H9 (cell line): ENCODE data around the gene PYROXD2. TPM values are rescaled to one million over a fixed set of nuclear protein-coding genes. Genes with fewer than 3 reads are reported as not detected.

Experiments
- DNase-seq: peaks from one replicate; pipeline ENCODE4 v3.0.0-alpha.2; 2017
- H2AFZ ChIP-seq: one replicate; pipeline ENCODE4 v1.6.1; 2013; ENCODE audit warnings: mild to moderate bottlenecking, low read length, control low read depth, moderate library complexity
- H2AK5ac ChIP-seq: 2 replicates; pipeline ENCODE4 v1.6.1; 2013; ENCODE audit warnings: low read length, control low read depth, mixed read lengths; ENCODE audit not compliant: insufficient read length
- H2BK120ac ChIP-seq: one replicate; pipeline ENCODE4 v1.6.1; 2013; ENCODE audit warnings: low read depth, mild to moderate bottlenecking, low read length, control low read depth, inconsistent platforms; ENCODE audit not compliant: poor library complexity, severe bottlenecking
- H2BK12ac ChIP-seq: 2 replicates; pipeline ENCODE4 v1.6.1; 2013; ENCODE audit warnings: low read length, control low read depth, mixed read lengths, low read depth; ENCODE audit not compliant: insufficient read length
- H2BK15ac ChIP-seq: 2 replicates; pipeline ENCODE4 v1.6.1; 2013; ENCODE audit warnings: low read depth, low read length, control low read depth
- H2BK20ac ChIP-seq: one replicate; pipeline ENCODE4 v1.6.1; 2013; ENCODE audit warnings: low read depth, mild to moderate bottlenecking, low read length, control low read depth, inconsistent platforms; ENCODE audit not compliant: poor library complexity, severe bottlenecking
- H2BK5ac ChIP-seq: 2 replicates; pipeline ENCODE4 v1.6.1; 2013; ENCODE audit warnings: low read length, control low read depth, mixed read lengths; ENCODE audit not compliant: insufficient read length
- H3K14ac ChIP-seq: 2 replicates; pipeline ENCODE4 v1.6.1; 2013; ENCODE audit warnings: low read length, control low read depth; ENCODE audit not compliant: insufficient read depth
- H3K18ac ChIP-seq: 2 replicates; pipeline ENCODE4 v1.6.1; 2013; ENCODE audit warnings: low read depth, mild to moderate bottlenecking, mixed read lengths, low read length, control low read depth; ENCODE audit not compliant: insufficient read length
- H3K23ac ChIP-seq: 2 replicates; pipeline ENCODE4 v1.6.1; 2013; ENCODE audit warnings: low read length, control low read depth, mixed read lengths, low read depth; ENCODE audit not compliant: insufficient read length
- H3K23me2 ChIP-seq: 2 replicates; pipeline ENCODE4 v1.6.1; 2013; ENCODE audit warnings: low read depth, mild to moderate bottlenecking, mixed read lengths, low read length, control low read depth; ENCODE audit not compliant: insufficient read length, poor library complexity, severe bottlenecking
- H3K27ac ChIP-seq: 2 replicates; pipeline ENCODE4 v1.5.1; 2013; ENCODE audit warnings: low read length, control low read depth, mixed read lengths, low read depth; ENCODE audit not compliant: insufficient read length
- H3K27me3 ChIP-seq: 2 replicates; pipeline ENCODE4 v1.6.1; 2013; ENCODE audit warnings: low read length, control low read depth, inconsistent platforms; ENCODE audit not compliant: insufficient read depth
- H3K4ac ChIP-seq: 2 replicates; pipeline ENCODE4 v1.6.1; 2013; ENCODE audit warnings: low read depth, mild to moderate bottlenecking, control low read depth, inconsistent platforms, low read length, moderate library complexity
- H3K4me1 ChIP-seq: 2 replicates; pipeline ENCODE4 v1.6.1; 2013; ENCODE audit warnings: low read length, control low read depth, inconsistent platforms; ENCODE audit not compliant: insufficient read depth
- H3K4me2 ChIP-seq: 2 replicates; pipeline ENCODE4 v1.6.1; 2013; ENCODE audit warnings: low read length, control low read depth, mixed read lengths; ENCODE audit not compliant: insufficient read length, insufficient read depth
- H3K56ac ChIP-seq: 2 replicates; pipeline ENCODE4 v1.6.1; 2013; ENCODE audit warnings: low read depth, mild to moderate bottlenecking, mixed read lengths, low read length, control low read depth; ENCODE audit not compliant: insufficient read length
- H3K79me1 ChIP-seq: 2 replicates; pipeline ENCODE4 v1.6.1; 2013; ENCODE audit warnings: low read depth, mild to moderate bottlenecking, moderate library complexity, low read length, control low read depth, inconsistent platforms; ENCODE audit not compliant: insufficient read depth, poor library complexity, severe bottlenecking
- H3K79me2 ChIP-seq: 2 replicates; pipeline ENCODE4 v1.6.1; 2013; ENCODE audit warnings: low read length, control low read depth, inconsistent platforms; ENCODE audit not compliant: insufficient read depth
- H3K9ac ChIP-seq: 2 replicates; pipeline ENCODE4 v1.6.1; 2013; ENCODE audit warnings: low read length, control low read depth, mixed read lengths; ENCODE audit not compliant: insufficient read length; ENCODE audit errors: extremely low read depth
- H3K9me3 ChIP-seq: one replicate; pipeline ENCODE4 v1.6.1; 2013; ENCODE audit warnings: low read depth, low read length, inconsistent platforms; ENCODE audit not compliant: control insufficient read depth
- H3T11ph ChIP-seq: one replicate; pipeline ENCODE4 v1.6.1; 2013; ENCODE audit warnings: mild to moderate bottlenecking, low read length, control low read depth, inconsistent platforms
- H4K20me1 ChIP-seq: one replicate; pipeline ENCODE4 v1.6.1; 2013; ENCODE audit not compliant: control insufficient read depth, insufficient read length, insufficient read depth
- H4K5ac ChIP-seq: 2 replicates; pipeline ENCODE4 v1.6.1; 2013; ENCODE audit warnings: low read depth, mild to moderate bottlenecking, mixed read lengths, low read length, control low read depth; ENCODE audit not compliant: insufficient read length
- H4K8ac ChIP-seq: replicated peaks from 2 replicates; pipeline ENCODE4 v1.6.1; 2013; ENCODE audit warnings: low read length, control low read depth, mixed read lengths, low read depth; ENCODE audit not compliant: insufficient read length
- H4K91ac ChIP-seq: 2 replicates; pipeline ENCODE4 v1.6.1; 2013; ENCODE audit warnings: low read depth, mild to moderate bottlenecking, moderate library complexity, mixed read lengths, low read length, control low read depth; ENCODE audit not compliant: insufficient read length
- H3K27ac Mint-ChIP-seq, 3 experiments: 2 replicates in 2 of 3; 3 replicates in 1 of 3; pipeline ENCODE4 v1.8.0; 2020 to 2021; ENCODE audit warnings: mixed read lengths in 3 of 3, mild to moderate bottlenecking in 1 of 3, moderate library complexity in 1 of 3
- H3K27me3 Mint-ChIP-seq: 2 replicates; pipeline ENCODE4 v1.8.0; 2021; ENCODE audit warnings: low read depth, mild to moderate bottlenecking, moderate library complexity, mixed read lengths
- H3K36me3 Mint-ChIP-seq, 3 experiments: 2 replicates in 2 of 3; 3 replicates in 1 of 3; pipeline ENCODE4 v1.8.0; 2020 to 2021; ENCODE audit warnings: low read depth in 3 of 3, mixed read lengths in 3 of 3; ENCODE audit not compliant: insufficient read depth in 1 of 3
- H3K4me1 Mint-ChIP-seq, 2 experiments: 2 replicates each; pipeline ENCODE4 v1.8.0; 2020; ENCODE audit warnings: mixed read lengths in 2 of 2
- H3K4me3 Mint-ChIP-seq, 2 experiments: 2 replicates in 1 of 2; 3 replicates in 1 of 2; pipeline ENCODE4 v1.8.0; 2020 to 2021; ENCODE audit warnings: mild to moderate bottlenecking in 2 of 2, mixed read lengths in 2 of 2, moderate library complexity in 1 of 2
- H3K9me3 Mint-ChIP-seq, 2 experiments: 2 replicates in 1 of 2; 3 replicates in 1 of 2; pipeline ENCODE4 v1.8.0; 2020; ENCODE audit warnings: mild to moderate bottlenecking in 2 of 2, mixed read lengths in 2 of 2, moderate library complexity in 1 of 2
- CTCF ChIP-seq: fragments of 200-600 bp; sonication (generic); conservative IDR thresholded peaks from 3 replicates; pipeline ENCODE4 v1.8.0; 2021; ENCODE audit warnings: antibody characterized with exemption, mild to moderate bottlenecking
- WGBS: extraction: QIAGEN DNeasy Blood & Tissue Kit; methylation state at CpG from one replicate; pipeline ENCODE4 v1.1.7; 2013; ENCODE audit warnings: missing lambda C conversion rate, low lambda C conversion rate, mixed read lengths; ENCODE audit not compliant: insufficient read length; ENCODE audit errors: extremely low coverage; 5-methylcytosine and 5-hydroxymethylcytosine counted together
- total RNA-seq: library from RNA; stranded (reverse); gene quantifications from 2 replicates; pipeline ENCODE4 v1.2.1, GENCODE V29; 2021

Gene PYROXD2
- total RNA-seq, 1 experiment from 2014 or later: 5.3 TPM

- Histone ChIP-seq H3K27me3 (no peaks in the 10 kb centered on the region), H3T11ph (no peak overlapping the region), H4K20me1 (no peaks in the 10 kb centered on the region), H4K8ac (no peak overlapping the region), H4K5ac (no peak overlapping the region), H2AK5ac (no peak overlapping the region), H3K14ac (no peak overlapping the region), H2BK20ac (no peak overlapping the region), H3K4me1 (no peaks in the 10 kb centered on the region), H3K4me2 (no peak overlapping the region), H3K56ac (no peak overlapping the region), H3K9ac (no peak overlapping the region), H2BK15ac (no peak overlapping the region), H2BK5ac (no peak overlapping the region), H3K9me3 (no peaks in the 10 kb centered on the region), H2BK12ac (no peak overlapping the region), H2AFZ (no peak overlapping the region), H3K79me2 (no peaks in the 10 kb centered on the region), H3K27ac (no peak overlapping the region), H3K23ac (no peak overlapping the region), H3K79me1 (no peaks in the 10 kb centered on the region), H4K91ac (no peak overlapping the region), H3K23me2 (no peaks in the 10 kb centered on the region), H3K4ac (no peak overlapping the region), H2BK120ac (no peak overlapping the region), H3K18ac (no peak overlapping the region)
- TF ChIP-seq CTCF: no peak
- Mint-ChIP-seq H3K9me3 (peaks cover 19 to 21% of the 10 kb centered on the region in 2 experiments), H3K4me3 (no peak overlapping the region), H3K27me3 (no peaks in the 10 kb centered on the region), H3K27ac (no peak overlapping the region), H3K36me3 (peaks cover 41 to 56% (median 53%) of the 10 kb centered on the region in 3 experiments), H3K4me1 (no peaks in the 10 kb centered on the region)
- WGBS: no CpG with 5 or more reads among the region's 22 CpGs
- DNase-seq: no peak
Measured at GRCh38 chr10:98429320-98430072, 14.5 kb upstream of the PYROXD2 start.
